GM12878 (cell line): ENCODE data around the gene TKT. TPM values are rescaled to one million over a fixed set of nuclear protein-coding genes. Genes with fewer than 3 reads are reported as not detected.

Experiments used
- EZH2 ChIP-seq: IDR thresholded peaks from 2 replicates; pipeline ENCODE4 v1.6.1; 2012; ENCODE audit warnings: low read depth, mild to moderate bottlenecking, control low read depth, inconsistent platforms, low read length, borderline replicate concordance; ENCODE audit not compliant: control insufficient read depth
- FOXM1 ChIP-seq: IDR thresholded peaks from 2 replicates; pipeline ENCODE4 v1.6.1; 2012; ENCODE audit warnings: low read depth, mild to moderate bottlenecking, inconsistent platforms, low read length, moderate library complexity
- IKZF2 ChIP-seq, 2 experiments: fragments of 450-650 bp; IDR thresholded peaks; 2 replicates each; pipeline ENCODE4 v1.6.1; 2017; ENCODE audit warnings: mild to moderate bottlenecking in 2 of 2, moderate library complexity in 2 of 2
- MYC ChIP-seq: IDR thresholded peaks from 2 replicates; pipeline ENCODE4 v1.6.1; 2011; ENCODE audit warnings: mild to moderate bottlenecking, low read length, moderate library complexity, inconsistent platforms; ENCODE audit not compliant: insufficient read depth, insufficient replicate concordance, insufficient read length, severe bottlenecking
- NR2C1 ChIP-seq: fragments of 450-650 bp; IDR thresholded peaks from 2 replicates; pipeline ENCODE4 v1.6.1; 2017; ENCODE audit warnings: antibody characterized with exemption, mild to moderate bottlenecking, moderate library complexity
- PKNOX1 ChIP-seq: fragments of 450-650 bp; IDR thresholded peaks from 2 replicates; pipeline ENCODE4 v1.6.1; 2016; ENCODE audit warnings: mild to moderate bottlenecking
- SIN3A ChIP-seq: IDR thresholded peaks from 2 replicates; pipeline ENCODE4 v1.6.1; 2012; ENCODE audit warnings: low read depth, low read length, improper control_type of control experiment
- TARDBP ChIP-seq: IDR thresholded peaks from 2 replicates; pipeline ENCODE4 v1.6.1; 2016; ENCODE audit warnings: borderline replicate concordance
- ZBTB11 ChIP-seq: fragments of 450-650 bp; formaldehyde crosslinking; IDR thresholded peaks from 2 replicates; pipeline ENCODE4 v1.5.0; 2022; ENCODE audit warnings: mild to moderate bottlenecking, missing genetic modification characterization
- ZSCAN29 ChIP-seq: fragments of 450-650 bp; IDR thresholded peaks from 2 replicates; pipeline ENCODE4 v1.6.1; 2017; ENCODE audit warnings: mild to moderate bottlenecking, moderate library complexity
- polyA plus RNA-seq, 11 experiments: library from polyadenylated mRNA; depleted of rRNA in 4 of 11; unstranded in 6 of 11; stranded (reverse) in 5 of 11; fragments of >200 nt; fragmentation: Nextera tagmentation in 4 of 11; fragmentation: Illumina TruSeq in 1 of 11; extraction: Ambion mirVana in 4 of 11; extraction: Trizol in 1 of 11; gene quantifications; 1 replicate in 1 of 11; 2 replicates in 10 of 11; pipeline versions ENCODE4 v1.2.1 to v1.2.3, GENCODE V29; 2011 to 2016; ENCODE audit warnings: inconsistent platforms in 2 of 11, missing spikeins in 2 of 11, low read depth in 1 of 11
- total RNA-seq, 4 experiments: library from RNA; depleted of rRNA in 3 of 4; stranded (reverse); fragments of >200 nt in 3 of 4; fragmentation: Illumina TruSeq in 1 of 4; extraction: Trizol in 1 of 4; gene quantifications; 2 replicates each; pipeline versions ENCODE4 v1.2.1 to v1.2.3, GENCODE V29; 2013 to 2021
- TF ChIP-seq, protein P1 (sequence below): fragments of 450-650 bp; IDR thresholded peaks from 2 replicates; pipeline ENCODE4 v1.6.1; 2018; ENCODE audit warnings: borderline replicate concordance, mild to moderate bottlenecking; ENCODE audit not compliant: partially characterized antibody

The TKT gene
- total and polyA plus RNA-seq, 10 of the 15 experiments (the other 5 are each of a cell fraction or from before 2014, with no cell fraction given) = 56.4 to 385 (median 143) TPM

DNA sequence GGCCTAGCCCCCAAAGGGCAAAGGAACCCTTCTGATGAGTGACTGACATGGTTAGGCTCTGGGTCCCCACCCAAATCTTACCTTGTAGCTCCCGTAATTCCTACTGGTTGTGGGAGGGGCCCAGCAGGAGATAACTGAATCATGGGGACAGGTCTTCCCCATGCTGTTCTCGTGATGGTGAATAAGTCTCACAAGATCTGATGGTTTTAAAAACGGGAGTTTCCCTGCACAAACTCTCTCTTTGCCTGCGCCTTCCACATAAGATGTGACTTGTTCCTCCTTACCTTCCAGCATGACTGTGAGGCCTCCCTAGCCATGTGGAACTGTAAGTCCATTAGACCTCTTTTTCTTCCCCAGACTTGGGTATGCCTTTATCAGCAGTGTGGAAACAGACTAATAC, 16.9 kb downstream of the TKT start (continued):
- TF ChIP-seq, protein P1, sequence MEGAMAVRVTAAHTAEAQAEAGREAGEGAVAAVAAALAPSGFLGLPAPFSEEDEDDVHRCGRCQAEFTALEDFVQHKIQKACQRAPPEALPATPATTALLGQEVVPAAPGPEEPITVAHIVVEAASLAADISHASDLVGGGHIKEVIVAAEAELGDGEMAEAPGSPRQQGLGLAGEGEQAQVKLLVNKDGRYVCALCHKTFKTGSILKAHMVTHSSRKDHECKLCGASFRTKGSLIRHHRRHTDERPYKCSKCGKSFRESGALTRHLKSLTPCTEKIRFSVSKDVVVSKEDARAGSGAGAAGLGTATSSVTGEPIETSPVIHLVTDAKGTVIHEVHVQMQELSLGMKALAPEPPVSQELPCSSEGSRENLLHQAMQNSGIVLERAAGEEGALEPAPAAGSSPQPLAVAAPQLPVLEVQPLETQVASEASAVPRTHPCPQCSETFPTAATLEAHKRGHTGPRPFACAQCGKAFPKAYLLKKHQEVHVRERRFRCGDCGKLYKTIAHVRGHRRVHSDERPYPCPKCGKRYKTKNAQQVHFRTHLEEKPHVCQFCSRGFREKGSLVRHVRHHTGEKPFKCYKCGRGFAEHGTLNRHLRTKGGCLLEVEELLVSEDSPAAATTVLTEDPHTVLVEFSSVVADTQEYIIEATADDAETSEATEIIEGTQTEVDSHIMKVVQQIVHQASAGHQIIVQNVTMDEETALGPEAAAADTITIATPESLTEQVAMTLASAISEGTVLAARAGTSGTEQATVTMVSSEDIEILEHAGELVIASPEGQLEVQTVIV = no peak
- no peak for TF ChIP-seq NR2C1
- TF ChIP-seq IKZF2 (IDR thresholded peaks at IDR 0.05) = no peak
- no peak for TF ChIP-seq ZSCAN29
- TF ChIP-seq MYC = no peak
- TF ChIP-seq PKNOX1 = no peak
- TF ChIP-seq TARDBP = no peak
- TF ChIP-seq EZH2 = no peak
- no peak for TF ChIP-seq ZBTB11
- TF ChIP-seq SIN3A = no peak
- no peak for TF ChIP-seq FOXM1
